H9 (cell line): Measurements from ENCODE around the gene CHD9NB. TPM values are rescaled to one million over a fixed set of nuclear protein-coding genes. Genes with fewer than 3 reads are reported as not detected.

Experiments
- DNase-seq: peaks from one replicate; pipeline ENCODE4 v3.0.0-alpha.2; 2017
- H2AFZ ChIP-seq: one replicate; pipeline ENCODE4 v1.6.1; 2013; ENCODE audit warnings: mild to moderate bottlenecking, low read length, control low read depth, moderate library complexity
- H2AK5ac ChIP-seq: 2 replicates; pipeline ENCODE4 v1.6.1; 2013; ENCODE audit warnings: low read length, control low read depth, mixed read lengths; ENCODE audit not compliant: insufficient read length
- H2BK120ac ChIP-seq: one replicate; pipeline ENCODE4 v1.6.1; 2013; ENCODE audit warnings: low read depth, mild to moderate bottlenecking, low read length, control low read depth, inconsistent platforms; ENCODE audit not compliant: poor library complexity, severe bottlenecking
- H2BK12ac ChIP-seq: 2 replicates; pipeline ENCODE4 v1.6.1; 2013; ENCODE audit warnings: low read length, control low read depth, mixed read lengths, low read depth; ENCODE audit not compliant: insufficient read length
- H2BK15ac ChIP-seq: 2 replicates; pipeline ENCODE4 v1.6.1; 2013; ENCODE audit warnings: low read depth, low read length, control low read depth
- H2BK20ac ChIP-seq: one replicate; pipeline ENCODE4 v1.6.1; 2013; ENCODE audit warnings: low read depth, mild to moderate bottlenecking, low read length, control low read depth, inconsistent platforms; ENCODE audit not compliant: poor library complexity, severe bottlenecking
- H2BK5ac ChIP-seq: 2 replicates; pipeline ENCODE4 v1.6.1; 2013; ENCODE audit warnings: low read length, control low read depth, mixed read lengths; ENCODE audit not compliant: insufficient read length
- H3K14ac ChIP-seq: 2 replicates; pipeline ENCODE4 v1.6.1; 2013; ENCODE audit warnings: low read length, control low read depth; ENCODE audit not compliant: insufficient read depth
- H3K18ac ChIP-seq: 2 replicates; pipeline ENCODE4 v1.6.1; 2013; ENCODE audit warnings: low read depth, mild to moderate bottlenecking, mixed read lengths, low read length, control low read depth; ENCODE audit not compliant: insufficient read length
- H3K23ac ChIP-seq: 2 replicates; pipeline ENCODE4 v1.6.1; 2013; ENCODE audit warnings: low read length, control low read depth, mixed read lengths, low read depth; ENCODE audit not compliant: insufficient read length
- H3K23me2 ChIP-seq: 2 replicates; pipeline ENCODE4 v1.6.1; 2013; ENCODE audit warnings: low read depth, mild to moderate bottlenecking, mixed read lengths, low read length, control low read depth; ENCODE audit not compliant: insufficient read length, poor library complexity, severe bottlenecking
- H3K27ac ChIP-seq: 2 replicates; pipeline ENCODE4 v1.5.1; 2013; ENCODE audit warnings: low read length, control low read depth, mixed read lengths, low read depth; ENCODE audit not compliant: insufficient read length
- H3K27me3 ChIP-seq: 2 replicates; pipeline ENCODE4 v1.6.1; 2013; ENCODE audit warnings: low read length, control low read depth, inconsistent platforms; ENCODE audit not compliant: insufficient read depth
- H3K4ac ChIP-seq: 2 replicates; pipeline ENCODE4 v1.6.1; 2013; ENCODE audit warnings: low read depth, mild to moderate bottlenecking, control low read depth, inconsistent platforms, low read length, moderate library complexity
- H3K4me1 ChIP-seq: 2 replicates; pipeline ENCODE4 v1.6.1; 2013; ENCODE audit warnings: low read length, control low read depth, inconsistent platforms; ENCODE audit not compliant: insufficient read depth
- H3K4me2 ChIP-seq: 2 replicates; pipeline ENCODE4 v1.6.1; 2013; ENCODE audit warnings: low read length, control low read depth, mixed read lengths; ENCODE audit not compliant: insufficient read length, insufficient read depth
- H3K56ac ChIP-seq: 2 replicates; pipeline ENCODE4 v1.6.1; 2013; ENCODE audit warnings: low read depth, mild to moderate bottlenecking, mixed read lengths, low read length, control low read depth; ENCODE audit not compliant: insufficient read length
- H3K79me1 ChIP-seq: 2 replicates; pipeline ENCODE4 v1.6.1; 2013; ENCODE audit warnings: low read depth, mild to moderate bottlenecking, moderate library complexity, low read length, control low read depth, inconsistent platforms; ENCODE audit not compliant: insufficient read depth, poor library complexity, severe bottlenecking
- H3K79me2 ChIP-seq: 2 replicates; pipeline ENCODE4 v1.6.1; 2013; ENCODE audit warnings: low read length, control low read depth, inconsistent platforms; ENCODE audit not compliant: insufficient read depth
- H3K9ac ChIP-seq: 2 replicates; pipeline ENCODE4 v1.6.1; 2013; ENCODE audit warnings: low read length, control low read depth, mixed read lengths; ENCODE audit not compliant: insufficient read length; ENCODE audit errors: extremely low read depth
- H3K9me3 ChIP-seq: one replicate; pipeline ENCODE4 v1.6.1; 2013; ENCODE audit warnings: low read depth, low read length, inconsistent platforms; ENCODE audit not compliant: control insufficient read depth
- H3T11ph ChIP-seq: one replicate; pipeline ENCODE4 v1.6.1; 2013; ENCODE audit warnings: mild to moderate bottlenecking, low read length, control low read depth, inconsistent platforms
- H4K20me1 ChIP-seq: one replicate; pipeline ENCODE4 v1.6.1; 2013; ENCODE audit not compliant: control insufficient read depth, insufficient read length, insufficient read depth
- H4K5ac ChIP-seq: 2 replicates; pipeline ENCODE4 v1.6.1; 2013; ENCODE audit warnings: low read depth, mild to moderate bottlenecking, mixed read lengths, low read length, control low read depth; ENCODE audit not compliant: insufficient read length
- H4K8ac ChIP-seq: replicated peaks from 2 replicates; pipeline ENCODE4 v1.6.1; 2013; ENCODE audit warnings: low read length, control low read depth, mixed read lengths, low read depth; ENCODE audit not compliant: insufficient read length
- H4K91ac ChIP-seq: 2 replicates; pipeline ENCODE4 v1.6.1; 2013; ENCODE audit warnings: low read depth, mild to moderate bottlenecking, moderate library complexity, mixed read lengths, low read length, control low read depth; ENCODE audit not compliant: insufficient read length
- H3K27ac Mint-ChIP-seq, 3 experiments: 2 replicates in 2 of 3; 3 replicates in 1 of 3; pipeline ENCODE4 v1.8.0; 2020 to 2021; ENCODE audit warnings: mixed read lengths in 3 of 3, mild to moderate bottlenecking in 1 of 3, moderate library complexity in 1 of 3
- H3K27me3 Mint-ChIP-seq: 2 replicates; pipeline ENCODE4 v1.8.0; 2021; ENCODE audit warnings: low read depth, mild to moderate bottlenecking, moderate library complexity, mixed read lengths
- H3K36me3 Mint-ChIP-seq, 3 experiments: 2 replicates in 2 of 3; 3 replicates in 1 of 3; pipeline ENCODE4 v1.8.0; 2020 to 2021; ENCODE audit warnings: low read depth in 3 of 3, mixed read lengths in 3 of 3; ENCODE audit not compliant: insufficient read depth in 1 of 3
- H3K4me1 Mint-ChIP-seq, 2 experiments: 2 replicates each; pipeline ENCODE4 v1.8.0; 2020; ENCODE audit warnings: mixed read lengths in 2 of 2
- H3K4me3 Mint-ChIP-seq, 2 experiments: 2 replicates in 1 of 2; 3 replicates in 1 of 2; pipeline ENCODE4 v1.8.0; 2020 to 2021; ENCODE audit warnings: mild to moderate bottlenecking in 2 of 2, mixed read lengths in 2 of 2, moderate library complexity in 1 of 2
- H3K9me3 Mint-ChIP-seq, 2 experiments: 2 replicates in 1 of 2; 3 replicates in 1 of 2; pipeline ENCODE4 v1.8.0; 2020; ENCODE audit warnings: mild to moderate bottlenecking in 2 of 2, mixed read lengths in 2 of 2, moderate library complexity in 1 of 2
- WGBS: extraction: QIAGEN DNeasy Blood & Tissue Kit; methylation state at CpG from one replicate; pipeline ENCODE4 v1.1.7; 2013; ENCODE audit warnings: missing lambda C conversion rate, low lambda C conversion rate, mixed read lengths; ENCODE audit not compliant: insufficient read length; ENCODE audit errors: extremely low coverage; 5-methylcytosine and 5-hydroxymethylcytosine counted together
- total RNA-seq: library from RNA; stranded (reverse); gene quantifications from 2 replicates; pipeline ENCODE4 v1.2.1, GENCODE V29; 2021
- TF ChIP-seq, protein P1 (sequence below): fragments of 200-600 bp; sonication (generic); conservative IDR thresholded peaks from 3 replicates; pipeline ENCODE4 v1.8.0; 2021; ENCODE audit warnings: antibody characterized with exemption, mild to moderate bottlenecking

The CHD9NB gene
- total RNA-seq, 1 experiment from 2014 or later = 3.3 TPM

GRCh38 chr16:53064081-53064578 lies 11.4 kb upstream of the CHD9NB start:
- Histone ChIP-seq H3K18ac (no peak overlapping the region), H3K79me1 (no peaks in the 10 kb centered on the region), H3K14ac (no peak overlapping the region), H2BK20ac (no peak overlapping the region), H3K79me2 (no peaks in the 10 kb centered on the region; the same call in none of the 2 replicates), H2BK15ac (no peak overlapping the region), H3K4me1 (no peaks in the 10 kb centered on the region), H4K20me1 (no peaks in the 10 kb centered on the region), H3K9ac (no peak overlapping the region), H3K23ac (no peak overlapping the region), H4K91ac (no peak overlapping the region), H2BK120ac (no peak overlapping the region), H3K23me2 (no peaks in the 10 kb centered on the region), H2BK5ac (no peak overlapping the region), H2BK12ac (no peak overlapping the region), H4K8ac (no peak overlapping the region), H4K5ac (no peak overlapping the region), H3K27me3 (no peaks in the 10 kb centered on the region), H3K4me2 (no peak overlapping the region), H3K9me3 (no peaks in the 10 kb centered on the region), H2AFZ (no peak overlapping the region), H2AK5ac (no peak overlapping the region), H3K27ac (no peak overlapping the region), H3K4ac (no peak overlapping the region), H3T11ph (no peak overlapping the region), H3K56ac (no peak overlapping the region)
- TF ChIP-seq, protein P1, sequence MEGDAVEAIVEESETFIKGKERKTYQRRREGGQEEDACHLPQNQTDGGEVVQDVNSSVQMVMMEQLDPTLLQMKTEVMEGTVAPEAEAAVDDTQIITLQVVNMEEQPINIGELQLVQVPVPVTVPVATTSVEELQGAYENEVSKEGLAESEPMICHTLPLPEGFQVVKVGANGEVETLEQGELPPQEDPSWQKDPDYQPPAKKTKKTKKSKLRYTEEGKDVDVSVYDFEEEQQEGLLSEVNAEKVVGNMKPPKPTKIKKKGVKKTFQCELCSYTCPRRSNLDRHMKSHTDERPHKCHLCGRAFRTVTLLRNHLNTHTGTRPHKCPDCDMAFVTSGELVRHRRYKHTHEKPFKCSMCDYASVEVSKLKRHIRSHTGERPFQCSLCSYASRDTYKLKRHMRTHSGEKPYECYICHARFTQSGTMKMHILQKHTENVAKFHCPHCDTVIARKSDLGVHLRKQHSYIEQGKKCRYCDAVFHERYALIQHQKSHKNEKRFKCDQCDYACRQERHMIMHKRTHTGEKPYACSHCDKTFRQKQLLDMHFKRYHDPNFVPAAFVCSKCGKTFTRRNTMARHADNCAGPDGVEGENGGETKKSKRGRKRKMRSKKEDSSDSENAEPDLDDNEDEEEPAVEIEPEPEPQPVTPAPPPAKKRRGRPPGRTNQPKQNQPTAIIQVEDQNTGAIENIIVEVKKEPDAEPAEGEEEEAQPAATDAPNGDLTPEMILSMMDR = no peak
- DNase-seq = no peak
- H3K36me3 Mint-ChIP-seq = peaks cover under 1 to 11% (median under 1%) of the 10 kb centered on the region in 3 experiments; a peak in 4 of 7 replicates
- no CpG with 5 or more reads among the region's 1 CpG for WGBS
- peaks cover 17 to 18% of the 10 kb centered on the region in 2 experiments for H3K4me1 Mint-ChIP-seq
- H3K27ac Mint-ChIP-seq = peak overlapping the region; percentile 49 to 63 (median 61); a peak in 4 of 7 replicates
- H3K9me3 Mint-ChIP-seq = no peaks in the 10 kb centered on the region
- H3K4me3 Mint-ChIP-seq = no peak overlapping the region
- no peaks in the 10 kb centered on the region for H3K27me3 Mint-ChIP-seq
